ENCODE data around the gene PPP1R16B.
"Not testable (repeated sequence)": the region's sequence is repeated elsewhere in the genome, so short reads cannot be mapped to it uniquely, and the experiment has no call there.

Gene PPP1R16B

DNA sequence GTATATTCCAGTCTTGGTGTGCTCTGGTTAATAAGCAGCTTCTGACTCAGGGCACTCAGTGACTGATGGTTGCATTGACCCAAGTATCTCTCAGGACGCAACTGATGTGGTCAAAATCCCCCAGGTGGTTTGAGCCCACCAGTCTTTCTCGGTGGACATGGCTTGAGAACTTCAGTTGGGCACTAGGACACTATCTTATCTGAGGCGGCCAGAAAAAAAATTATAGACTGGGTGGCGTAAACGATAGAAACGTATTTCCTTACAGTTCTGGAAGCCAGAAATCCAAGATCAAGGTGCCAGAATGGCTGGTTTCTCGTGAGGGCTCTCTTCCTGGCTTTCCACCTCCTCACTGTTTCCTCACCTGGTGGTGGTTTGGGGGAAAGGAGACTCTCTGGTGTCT, 52.2 kb downstream of the PPP1R16B start:
- Histone ChIP-seq H3K79me2 (ENCODE audit: control insufficient read depth, insufficient read depth, low read length, poor library complexity) (no peaks in the 10 kb centered on the region), H4K8ac (ENCODE audit: low read depth, low read length) (no peak overlapping the region), H2AFZ (ENCODE audit: insufficient read depth, low read length, poor library complexity) (no peak overlapping the region), H2AK5ac (ENCODE audit: low read length) (no peak overlapping the region), H2BK120ac (ENCODE audit: insufficient read depth, low read length, poor library complexity) (no peak overlapping the region), H3K4ac (ENCODE audit: low read depth, low read length) (no peak overlapping the region), H3K27ac (ENCODE audit: low read depth, low read length) (no peak overlapping the region), H4K12ac (ENCODE audit: low read depth, low read length) (no peak overlapping the region), H2BK12ac (ENCODE audit: low read length) (no peak overlapping the region), H3K9ac (ENCODE audit: low read length) (no peak overlapping the region), H3K4me3 (ENCODE audit: low read depth, low read length) (no peak overlapping the region), H2BK5ac (ENCODE audit: low read depth, low read length, poor library complexity) (no peak overlapping the region), H3K9me3 (ENCODE audit: insufficient read depth, low read depth, low read length) (no peaks in the 10 kb centered on the region), H3K18ac (ENCODE audit: low read length) (no peak overlapping the region), H3K23ac (ENCODE audit: low read length) (no peak overlapping the region), H3K36me3 (ENCODE audit: control insufficient read depth in 1 of 2, insufficient read depth in 2 of 2, low read length in 2 of 2) (no peaks in the 10 kb centered on the region), H3K79me1 (ENCODE audit: low read length) (no peaks in the 10 kb centered on the region), H3K14ac (ENCODE audit: low read length) (no peak overlapping the region), H3K27me3 (ENCODE audit: insufficient read depth, low read length) (no peaks in the 10 kb centered on the region), H4K91ac (ENCODE audit: low read depth, low read length) (no peak overlapping the region), H3K4me2 (ENCODE audit: low read length) (no peak overlapping the region), H3K4me1 (ENCODE audit: control insufficient read depth in 1 of 2, insufficient read depth in 2 of 2, low read length in 2 of 2) (no peaks in the 10 kb centered on the region)
- DNase-seq = no peak
- no CpG with 5 or more reads among the region's 7 CpGs for WGBS (ENCODE audit: extremely low coverage, insufficient coverage, insufficient read length)

DNA sequence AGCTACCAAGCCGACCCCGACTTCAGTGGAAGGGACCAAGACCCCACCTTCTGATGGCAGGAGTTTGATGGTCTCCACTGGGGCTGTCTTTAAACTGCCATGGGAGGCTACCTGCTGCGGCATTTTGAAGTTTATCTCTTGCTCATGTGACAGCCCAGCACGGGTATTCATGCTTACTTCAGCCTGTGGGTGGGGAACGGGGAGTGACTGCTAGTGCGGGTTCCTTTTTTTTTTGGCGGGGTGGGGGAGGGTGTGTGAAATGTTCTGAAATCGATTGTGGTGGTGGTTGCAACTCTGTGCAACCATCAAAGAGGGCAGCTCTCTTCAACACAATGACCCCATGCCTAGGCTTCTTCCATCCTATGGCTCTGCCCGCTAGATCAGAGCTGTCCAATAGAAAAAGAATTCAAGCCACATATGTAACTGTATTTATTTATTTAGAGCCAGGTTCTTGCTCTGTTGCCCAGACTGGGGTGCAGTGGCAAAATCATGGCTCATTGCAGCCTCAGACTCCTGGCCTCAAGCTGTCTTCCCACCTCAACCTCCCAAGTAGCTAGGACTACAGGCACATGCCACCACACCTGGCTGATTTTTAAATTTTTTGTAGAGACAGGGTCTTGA, 53.7 kb downstream of the PPP1R16B start:
- Histone ChIP-seq H4K12ac (ENCODE audit: low read depth, low read length) (no peak overlapping the region), H3K4me1 (ENCODE audit: control insufficient read depth in 1 of 2, insufficient read depth in 2 of 2, low read length in 2 of 2) (no peaks in the 10 kb centered on the region), H4K8ac (ENCODE audit: low read depth, low read length) (no peak overlapping the region), H3K14ac (ENCODE audit: low read length) (no peak overlapping the region), H3K4me3 (ENCODE audit: low read depth, low read length) (no peak overlapping the region), H3K9ac (ENCODE audit: low read length) (no peak overlapping the region), H3K4ac (ENCODE audit: low read depth, low read length) (no peak overlapping the region), H2BK12ac (ENCODE audit: low read length) (no peak overlapping the region), H3K36me3 (ENCODE audit: control insufficient read depth in 1 of 2, insufficient read depth in 2 of 2, low read length in 2 of 2) (no peaks in the 10 kb centered on the region), H2AK5ac (ENCODE audit: low read length) (no peak overlapping the region), H3K23ac (ENCODE audit: low read length) (no peak overlapping the region), H2BK5ac (ENCODE audit: low read depth, low read length, poor library complexity) (no peak overlapping the region), H2BK120ac (ENCODE audit: insufficient read depth, low read length, poor library complexity) (no peak overlapping the region), H3K4me2 (ENCODE audit: low read length) (no peak overlapping the region), H4K91ac (ENCODE audit: low read depth, low read length) (no peak overlapping the region), H3K18ac (ENCODE audit: low read length) (no peak overlapping the region), H3K9me3 (ENCODE audit: insufficient read depth, low read depth, low read length) (no peaks in the 10 kb centered on the region), H3K79me1 (ENCODE audit: low read length) (no peaks in the 10 kb centered on the region), H3K27ac (ENCODE audit: low read depth, low read length) (no peak overlapping the region), H2AFZ (ENCODE audit: insufficient read depth, low read length, poor library complexity) (no peak overlapping the region), H3K79me2 (ENCODE audit: control insufficient read depth, insufficient read depth, low read length, poor library complexity) (no peaks in the 10 kb centered on the region), H3K27me3 (ENCODE audit: insufficient read depth, low read length) (no peaks in the 10 kb centered on the region)
- DNase-seq = no peak
- WGBS (ENCODE audit: extremely low coverage, insufficient coverage, insufficient read length) = no CpG with 5 or more reads among the region's 9 CpGs

DNA sequence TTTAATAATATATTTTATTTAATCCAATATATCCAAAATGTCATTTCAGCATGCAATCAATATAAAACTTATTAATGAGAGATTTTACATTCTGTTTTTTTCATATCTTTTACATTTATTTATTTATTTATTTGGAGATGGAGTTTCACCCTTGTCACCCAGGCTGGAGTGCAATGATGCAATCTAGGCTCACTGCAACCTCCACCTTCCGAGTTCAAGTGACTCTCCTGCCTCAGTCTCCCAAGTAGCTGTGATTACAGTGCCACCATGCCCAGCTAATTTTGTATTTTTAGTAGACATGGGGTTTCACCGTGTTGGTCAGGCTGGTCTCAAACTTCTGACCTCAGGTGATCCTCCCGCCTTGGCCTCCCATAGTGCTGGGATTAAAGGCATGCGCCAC, 54.4 kb downstream of the PPP1R16B start:
- H3K9me3 ChIP-seq (ENCODE audit: insufficient read depth, low read depth, low read length); H3K4ac ChIP-seq (ENCODE audit: low read depth, low read length); H3K36me3 ChIP-seq (ENCODE audit: control insufficient read depth in 1 of 2, insufficient read depth in 2 of 2, low read length in 2 of 2); H3K14ac ChIP-seq (ENCODE audit: low read length); H3K9ac ChIP-seq (ENCODE audit: low read length); H3K18ac ChIP-seq (ENCODE audit: low read length); DNase-seq; H2AFZ ChIP-seq (ENCODE audit: insufficient read depth, low read length, poor library complexity); H2BK12ac ChIP-seq (ENCODE audit: low read length); H3K79me2 ChIP-seq (ENCODE audit: control insufficient read depth, insufficient read depth, low read length, poor library complexity); H4K91ac ChIP-seq (ENCODE audit: low read depth, low read length); H4K12ac ChIP-seq (ENCODE audit: low read depth, low read length); H3K27ac ChIP-seq (ENCODE audit: low read depth, low read length); H2BK5ac ChIP-seq (ENCODE audit: low read depth, low read length, poor library complexity); H2BK120ac ChIP-seq (ENCODE audit: insufficient read depth, low read length, poor library complexity); H4K8ac ChIP-seq (ENCODE audit: low read depth, low read length); H3K79me1 ChIP-seq (ENCODE audit: low read length); H3K27me3 ChIP-seq (ENCODE audit: insufficient read depth, low read length); H3K4me1 ChIP-seq (ENCODE audit: control insufficient read depth in 1 of 2, insufficient read depth in 2 of 2, low read length in 2 of 2); H2AK5ac ChIP-seq (ENCODE audit: low read length); H3K23ac ChIP-seq (ENCODE audit: low read length); H3K4me3 ChIP-seq (ENCODE audit: low read depth, low read length); H3K4me2 ChIP-seq (ENCODE audit: low read length): not testable (repeated sequence)
- WGBS (ENCODE audit: extremely low coverage, insufficient coverage, insufficient read length) = no CpG with 5 or more reads among the region's 4 CpGs

DNA sequence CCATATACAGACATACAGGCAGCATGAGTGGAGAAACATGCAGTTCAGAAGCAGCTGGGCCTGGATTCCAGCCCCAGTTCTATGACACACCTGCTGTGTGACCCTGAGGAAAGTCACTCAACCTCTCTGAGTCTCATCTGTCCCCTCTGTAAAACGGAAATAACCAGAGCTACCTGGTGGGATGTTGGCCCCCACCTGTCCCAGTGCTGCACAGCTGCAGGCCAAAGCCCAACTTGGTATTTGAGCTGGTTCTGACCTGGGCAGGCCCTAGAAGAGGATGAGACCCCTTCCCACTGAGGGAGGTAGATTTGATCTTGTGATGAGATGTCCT, 55.5 kb downstream of the PPP1R16B start:
- no peaks in the 10 kb centered on the region for H3K36me3 ChIP-seq (ENCODE audit: control insufficient read depth in 1 of 2, insufficient read depth in 2 of 2, low read length in 2 of 2)
- WGBS (ENCODE audit: extremely low coverage, insufficient coverage, insufficient read length) = no CpG with 5 or more reads among the region's 1 CpG
- H4K8ac ChIP-seq (ENCODE audit: low read depth, low read length) = no peak overlapping the region
- H3K79me2 ChIP-seq (ENCODE audit: control insufficient read depth, insufficient read depth, low read length, poor library complexity) = no peaks in the 10 kb centered on the region
- no peak overlapping the region for H3K27ac ChIP-seq (ENCODE audit: low read depth, low read length)
- H3K4me2 ChIP-seq (ENCODE audit: low read length) = no peak overlapping the region
- H3K79me1 ChIP-seq (ENCODE audit: low read length) = no peaks in the 10 kb centered on the region
- no peak overlapping the region for H3K18ac ChIP-seq (ENCODE audit: low read length)
- H3K4me3 ChIP-seq (ENCODE audit: low read depth, low read length) = no peak overlapping the region
- no peak overlapping the region for H3K4ac ChIP-seq (ENCODE audit: low read depth, low read length)
- no peak overlapping the region for H3K23ac ChIP-seq (ENCODE audit: low read length)
- H2BK5ac ChIP-seq (ENCODE audit: low read depth, low read length, poor library complexity) = no peak overlapping the region
- H3K9ac ChIP-seq (ENCODE audit: low read length) = no peak overlapping the region
- H3K9me3 ChIP-seq (ENCODE audit: insufficient read depth, low read depth, low read length) = no peaks in the 10 kb centered on the region
- no peak overlapping the region for H4K12ac ChIP-seq (ENCODE audit: low read depth, low read length)
- no peak overlapping the region for H2BK12ac ChIP-seq (ENCODE audit: low read length)
- no peak overlapping the region for H2AFZ ChIP-seq (ENCODE audit: insufficient read depth, low read length, poor library complexity)
- H3K27me3 ChIP-seq (ENCODE audit: insufficient read depth, low read length) = no peaks in the 10 kb centered on the region
- DNase-seq = no peak
- no peak overlapping the region for H4K91ac ChIP-seq (ENCODE audit: low read depth, low read length)
- H3K4me1 ChIP-seq (ENCODE audit: control insufficient read depth in 1 of 2, insufficient read depth in 2 of 2, low read length in 2 of 2) = no peaks in the 10 kb centered on the region
- no peak overlapping the region for H2BK120ac ChIP-seq (ENCODE audit: insufficient read depth, low read length, poor library complexity)
- no peak overlapping the region for H3K14ac ChIP-seq (ENCODE audit: low read length)
- H2AK5ac ChIP-seq (ENCODE audit: low read length) = no peak overlapping the region

All from trophoblast cell (in vitro differentiated cells and primary cell).